SW 1271 (cell line): Measurements from ENCODE around the gene ENAH.

Experiments used
- DNase-seq, 2 experiments: peaks; one replicate each; lab custom pipeline; 2025; lab: John Stamatoyannopoulos, UW

The ENAH gene

DNA sequence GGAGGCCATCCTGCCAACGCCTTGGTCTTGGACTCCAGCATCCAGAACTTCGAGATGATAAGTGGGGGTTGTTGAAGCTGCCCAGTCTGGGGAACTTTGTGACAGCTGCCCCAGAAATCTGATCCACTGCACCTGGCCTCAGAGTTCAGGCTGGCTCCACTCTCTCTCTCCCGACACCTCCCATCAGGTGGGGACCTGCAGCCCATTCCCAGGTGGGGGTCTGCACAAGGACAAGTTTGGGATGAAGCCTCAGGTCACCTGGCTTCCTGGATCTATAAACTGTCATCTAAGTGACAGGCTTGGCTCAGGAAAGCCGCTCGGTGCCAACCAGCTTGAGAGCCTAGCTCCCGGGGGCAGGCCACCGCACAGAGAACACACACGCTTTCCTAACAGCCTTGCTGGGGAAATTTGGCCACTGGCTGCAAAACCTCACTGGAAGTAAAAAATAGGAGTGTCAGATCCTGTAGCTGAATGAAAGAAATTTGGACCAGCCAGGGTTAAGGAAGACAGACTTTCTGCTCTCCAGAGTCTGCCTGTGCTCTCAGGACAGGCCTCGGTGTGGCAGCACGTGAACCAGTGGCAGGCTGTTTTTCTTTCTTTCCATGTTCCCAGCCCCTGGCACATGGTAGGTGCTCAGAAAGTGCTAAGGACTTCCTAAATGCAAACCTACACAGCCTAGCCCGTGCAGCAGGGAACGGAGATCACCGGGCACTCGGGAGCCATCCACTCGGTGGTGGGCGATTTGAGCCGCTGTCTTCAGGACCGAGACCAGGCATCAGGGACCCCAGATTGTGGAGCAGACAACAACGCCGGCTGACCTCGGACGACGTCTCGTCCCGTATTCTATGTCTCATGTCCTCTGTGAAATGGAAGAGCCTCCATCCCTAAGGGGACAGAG is 182.5 kb downstream of the ENAH start:
- DNase-seq = no peak

DNA sequence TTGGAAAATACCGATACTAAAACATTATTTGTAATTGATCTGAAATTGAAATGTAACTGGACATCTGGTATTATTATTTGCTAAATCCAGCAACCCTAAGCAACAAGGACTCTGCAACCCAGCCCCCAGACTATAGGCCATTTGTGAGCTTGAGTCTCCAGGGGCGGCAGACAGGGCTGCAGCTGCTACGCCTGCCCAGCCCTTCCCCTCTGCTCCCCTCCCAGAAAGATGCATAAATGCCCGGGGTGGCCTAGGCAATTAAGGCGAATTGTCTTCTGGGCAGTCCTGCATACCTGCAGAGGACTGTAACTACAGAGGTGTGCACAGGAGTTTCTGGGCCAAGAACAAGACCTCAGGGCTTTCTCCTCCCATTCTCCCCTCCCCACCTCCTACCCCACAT is 183.9 kb downstream of the ENAH start:
- DNase-seq = no peak

DNA sequence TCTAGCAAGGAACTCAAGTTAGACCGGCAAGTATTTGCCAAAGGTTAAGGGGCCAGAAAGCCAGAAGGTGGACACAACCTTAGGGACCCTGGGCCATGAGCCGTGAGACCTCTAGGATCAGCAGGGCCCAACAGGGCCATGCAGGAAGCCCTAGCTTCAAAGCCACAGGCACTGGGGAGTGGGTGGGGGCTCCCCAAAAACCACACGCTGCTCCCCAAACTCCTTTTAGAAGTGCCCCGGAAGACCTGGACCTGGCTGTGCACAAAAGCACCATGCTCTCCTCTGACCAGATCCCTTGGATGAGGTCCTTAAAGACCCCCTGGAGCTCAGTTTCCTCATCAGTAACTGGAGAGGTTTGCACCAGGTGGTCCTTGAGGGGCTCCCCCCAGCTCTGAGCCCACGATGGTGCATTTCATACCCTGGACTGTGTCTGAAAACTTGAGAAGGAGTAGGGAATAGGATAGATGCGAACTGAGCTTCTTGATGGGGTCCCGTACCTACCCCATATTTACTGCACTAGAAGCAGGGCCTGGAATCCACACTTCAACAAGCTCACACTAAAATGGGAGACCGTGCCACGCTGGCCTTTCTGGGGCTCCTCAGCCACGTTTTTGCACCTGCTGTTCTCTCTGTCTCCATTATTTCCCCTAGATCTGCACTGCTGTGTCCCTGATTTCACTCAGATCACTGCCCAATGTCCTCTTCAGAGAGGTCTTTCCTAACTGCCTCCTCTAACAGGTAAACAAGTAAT is 184.5 kb downstream of the ENAH start:
- no peak for DNase-seq

DNA sequence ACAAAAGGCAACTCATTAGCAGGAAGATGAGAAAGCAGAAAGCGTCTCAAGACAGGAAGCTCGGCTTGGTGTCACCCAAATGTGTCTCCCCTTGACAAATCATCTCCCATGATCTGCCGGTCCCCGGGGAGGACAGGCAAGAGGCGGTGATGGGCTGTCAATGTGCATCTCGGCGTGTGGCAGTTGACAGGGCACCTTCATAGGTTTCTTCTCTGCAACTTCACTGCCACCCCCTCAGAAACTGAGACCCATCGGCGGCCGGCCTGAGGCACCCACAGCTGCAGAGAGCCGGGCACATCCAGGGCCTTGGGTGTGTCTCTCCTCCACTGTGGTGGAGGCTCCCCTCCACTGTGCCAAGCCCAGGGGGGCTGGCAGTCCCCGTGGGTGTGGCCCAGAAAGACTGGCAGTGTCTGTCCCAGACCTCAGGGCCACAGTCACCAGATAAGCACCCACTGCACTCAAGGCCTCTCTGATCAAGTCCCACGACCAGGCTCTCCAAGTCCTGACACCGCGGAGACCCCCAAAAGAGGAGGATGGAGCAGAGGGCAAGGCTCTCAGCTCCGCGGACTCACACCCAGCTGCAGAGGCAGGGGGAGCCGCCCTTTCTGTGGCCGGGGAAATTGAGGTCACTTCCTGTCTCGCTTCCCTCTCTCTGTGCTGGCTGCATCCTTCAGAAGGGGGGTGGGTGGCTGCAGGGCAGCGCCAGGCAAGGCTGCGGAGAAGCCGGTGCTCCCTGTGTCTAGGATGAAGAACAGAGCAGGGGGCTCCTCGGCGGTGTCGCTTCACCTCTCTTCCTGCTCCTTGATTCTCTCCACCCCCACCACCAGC is 185.5 kb downstream of the ENAH start:
- no peak for DNase-seq

DNA sequence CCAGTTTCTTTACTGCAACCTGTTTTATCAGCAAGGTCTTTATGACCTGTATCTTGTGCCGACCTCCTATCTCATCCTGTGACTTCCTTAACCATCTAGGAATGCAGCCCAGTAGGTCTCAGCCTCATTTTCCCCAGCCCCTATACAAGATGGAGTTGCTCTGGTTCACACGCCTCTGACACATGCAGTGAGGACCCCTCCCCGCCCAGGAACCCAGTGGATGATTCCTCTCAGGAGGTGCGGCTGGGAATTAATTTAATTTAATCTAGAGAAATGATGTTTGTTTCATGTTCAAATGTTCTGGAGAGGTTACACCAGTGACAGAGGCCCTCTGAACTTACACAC is 186.1 kb downstream of the ENAH start:
- no peak for DNase-seq

DNA sequence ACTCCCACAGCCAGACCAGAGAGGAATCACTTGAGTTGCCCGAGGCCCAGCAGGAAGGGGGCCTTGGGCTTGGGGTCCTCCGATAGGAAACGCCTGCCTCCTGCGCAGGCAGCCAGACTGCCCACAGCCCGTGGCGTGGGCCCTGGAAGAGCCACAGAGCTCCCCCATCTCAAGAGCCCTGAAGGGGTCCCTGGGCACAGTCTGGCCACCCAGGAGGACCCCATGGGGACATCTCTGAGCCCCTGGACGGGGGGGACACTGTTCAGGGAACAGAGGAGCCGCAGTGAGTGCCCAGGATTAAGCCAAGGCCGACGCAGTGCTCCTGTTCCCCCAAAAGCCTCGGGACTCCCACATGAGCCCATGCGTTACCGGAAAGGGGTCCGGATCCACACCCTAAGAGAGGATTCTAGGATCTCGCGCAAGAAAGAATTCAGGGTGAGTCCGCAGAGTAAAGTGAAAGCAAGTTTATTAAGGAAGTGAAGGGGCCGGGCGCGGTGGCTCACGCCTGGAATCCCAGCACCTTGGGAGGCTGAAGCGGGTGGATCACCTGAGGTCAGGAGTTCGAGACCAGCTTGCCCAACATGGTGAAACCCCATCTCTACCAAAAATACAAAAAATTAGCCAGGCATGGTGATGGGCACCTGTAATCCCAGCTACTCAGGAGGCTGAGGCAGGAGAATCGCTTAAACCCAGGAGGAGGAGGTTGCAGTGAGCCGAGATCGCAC is 187.0 kb downstream of the ENAH start:
- DNase-seq = no peak

DNA sequence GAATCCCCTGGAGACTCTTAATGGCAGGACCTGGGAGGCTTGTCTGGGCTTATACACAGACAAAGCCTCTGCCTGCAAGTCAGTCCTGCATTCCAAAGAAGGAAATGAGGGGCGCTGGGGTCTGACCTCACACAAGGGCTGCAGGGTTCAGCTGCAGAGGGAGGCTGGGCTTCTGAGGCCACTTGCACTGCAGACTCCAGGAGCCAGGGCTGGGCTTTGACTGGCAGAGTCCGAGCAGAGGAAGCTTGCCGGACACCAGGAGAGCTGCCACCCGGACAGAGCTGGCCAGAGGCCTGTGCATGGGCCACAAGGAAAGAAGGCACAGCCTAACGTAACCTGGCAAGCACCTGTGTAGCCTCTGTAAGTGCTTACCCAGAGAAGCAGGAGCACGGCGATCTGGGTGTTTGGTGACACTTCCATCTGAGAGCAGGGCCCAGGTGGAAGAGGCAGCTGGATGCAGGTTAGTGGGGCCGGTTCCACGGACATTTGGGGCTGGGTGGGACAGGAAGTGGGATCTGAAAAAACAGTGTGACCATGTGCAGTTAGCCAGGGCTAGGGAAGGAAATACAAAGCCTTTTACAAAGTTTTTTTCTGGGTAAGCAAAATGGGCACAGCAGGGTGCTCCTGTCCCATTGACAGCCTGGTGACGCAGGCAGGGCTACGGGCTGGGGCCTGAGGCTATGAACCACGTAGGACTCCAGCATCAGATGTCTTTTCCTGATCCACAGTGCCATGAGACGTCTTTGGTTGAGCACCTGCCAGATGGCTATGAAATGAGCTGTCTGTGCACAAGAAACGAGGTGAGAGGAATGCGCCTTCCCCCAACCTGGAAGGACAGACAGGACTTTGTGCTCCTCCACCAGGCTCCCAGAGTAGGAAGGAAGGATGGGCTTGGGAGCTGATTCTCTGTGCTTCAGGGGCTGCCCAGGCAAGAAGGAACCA is 187.8 kb downstream of the ENAH start:
- DNase-seq = no peak

DNA sequence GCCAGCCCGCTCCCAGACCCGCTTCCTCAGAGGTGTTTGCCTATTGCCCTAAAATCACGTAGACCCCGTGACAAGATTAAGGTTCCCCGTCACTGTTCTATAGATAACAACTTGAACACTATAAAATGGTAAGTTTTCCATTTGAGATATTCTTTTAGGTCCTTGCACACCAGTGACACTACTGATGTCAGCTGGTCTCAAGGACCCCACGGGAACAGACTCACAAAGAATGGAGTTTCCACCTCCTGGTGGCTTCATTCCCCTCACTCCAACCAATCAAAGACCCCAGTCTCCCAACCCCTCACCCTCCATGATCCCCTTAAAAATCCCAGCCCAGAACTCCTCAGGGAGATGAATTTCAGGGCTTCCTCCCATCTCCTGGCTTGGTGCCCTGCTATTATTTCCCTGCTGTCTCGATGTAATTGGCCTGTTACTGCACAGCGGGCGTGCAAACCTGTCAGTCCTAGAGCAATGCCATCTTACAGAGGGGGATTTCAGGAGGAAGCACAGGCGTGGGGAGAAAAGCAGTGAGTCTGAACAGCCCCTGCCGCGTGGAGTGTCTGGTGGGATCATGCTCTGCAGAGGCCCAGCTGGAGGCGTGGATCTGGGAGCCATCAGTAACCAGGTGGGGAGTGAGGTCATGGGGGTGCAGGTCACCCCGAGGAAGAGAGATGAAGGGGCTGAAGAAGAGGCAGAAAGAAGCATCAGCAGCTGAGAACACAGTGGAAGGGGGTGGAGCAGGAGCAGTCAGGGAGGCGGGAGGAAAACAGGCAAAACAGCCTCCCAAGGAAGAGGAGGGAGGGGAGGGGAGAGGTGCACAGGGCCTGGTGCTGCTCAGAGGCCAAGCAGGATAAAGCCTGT is 190.0 kb downstream of the ENAH start:
- DNase-seq = no peak

DNA sequence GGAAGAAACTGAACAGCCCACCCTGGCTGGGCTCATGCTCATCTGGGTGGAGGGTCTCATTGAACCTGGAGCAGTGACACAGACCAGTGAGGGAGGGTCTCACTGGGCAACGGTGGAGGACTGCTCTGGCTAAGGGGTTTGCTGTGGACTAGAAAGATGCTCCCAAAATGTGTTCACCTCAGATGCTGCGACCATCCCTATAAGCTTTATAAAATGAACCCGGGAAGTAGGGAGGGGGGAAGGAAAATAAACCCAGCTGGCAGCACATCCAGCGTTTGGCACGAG is 190.6 kb downstream of the ENAH start:
- no peak for DNase-seq

DNA sequence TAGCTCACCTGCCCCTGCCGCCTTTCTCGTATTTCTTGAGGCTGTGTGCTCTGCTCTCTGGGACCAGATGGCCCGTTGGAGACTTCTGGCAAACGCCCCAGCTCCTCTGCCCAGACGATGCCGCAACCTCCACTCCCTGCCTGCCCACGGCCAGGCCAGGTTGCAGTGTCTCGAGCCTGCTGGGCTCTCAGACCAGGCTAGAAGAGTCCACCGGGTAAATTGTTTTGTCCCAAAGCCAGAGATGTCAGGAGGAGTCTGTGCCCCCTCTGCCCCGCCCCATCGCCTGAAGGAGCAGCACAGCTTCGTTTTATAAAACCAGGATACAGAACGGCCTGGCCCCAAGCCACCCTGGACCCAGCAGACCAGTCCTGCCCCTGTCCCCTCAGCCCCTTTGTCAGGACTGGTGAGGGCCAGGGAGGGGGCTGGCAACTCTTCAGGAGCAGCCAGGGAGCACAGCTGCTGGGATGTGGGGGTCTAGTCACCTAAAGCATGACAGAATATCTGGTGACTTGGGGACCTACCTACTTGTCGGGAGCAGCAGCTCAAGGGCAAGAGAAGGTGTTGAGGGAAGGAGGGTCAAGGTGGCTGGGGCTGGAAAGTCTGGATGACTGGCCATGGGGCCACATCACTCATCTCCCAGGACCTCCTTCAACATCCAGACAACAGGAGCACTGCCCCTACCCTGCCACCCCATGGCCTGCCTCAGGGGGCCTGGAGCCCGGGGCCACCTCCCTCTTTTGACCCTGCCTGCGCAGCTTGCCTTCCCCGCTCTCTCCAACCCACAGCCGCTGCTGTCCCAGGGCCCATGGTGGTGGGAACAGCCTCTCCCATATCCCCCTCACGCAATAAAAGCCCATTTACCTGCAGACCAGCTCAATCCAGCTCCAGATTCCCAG is 191.1 kb downstream of the ENAH start:
- DNase-seq = no peak

DNA sequence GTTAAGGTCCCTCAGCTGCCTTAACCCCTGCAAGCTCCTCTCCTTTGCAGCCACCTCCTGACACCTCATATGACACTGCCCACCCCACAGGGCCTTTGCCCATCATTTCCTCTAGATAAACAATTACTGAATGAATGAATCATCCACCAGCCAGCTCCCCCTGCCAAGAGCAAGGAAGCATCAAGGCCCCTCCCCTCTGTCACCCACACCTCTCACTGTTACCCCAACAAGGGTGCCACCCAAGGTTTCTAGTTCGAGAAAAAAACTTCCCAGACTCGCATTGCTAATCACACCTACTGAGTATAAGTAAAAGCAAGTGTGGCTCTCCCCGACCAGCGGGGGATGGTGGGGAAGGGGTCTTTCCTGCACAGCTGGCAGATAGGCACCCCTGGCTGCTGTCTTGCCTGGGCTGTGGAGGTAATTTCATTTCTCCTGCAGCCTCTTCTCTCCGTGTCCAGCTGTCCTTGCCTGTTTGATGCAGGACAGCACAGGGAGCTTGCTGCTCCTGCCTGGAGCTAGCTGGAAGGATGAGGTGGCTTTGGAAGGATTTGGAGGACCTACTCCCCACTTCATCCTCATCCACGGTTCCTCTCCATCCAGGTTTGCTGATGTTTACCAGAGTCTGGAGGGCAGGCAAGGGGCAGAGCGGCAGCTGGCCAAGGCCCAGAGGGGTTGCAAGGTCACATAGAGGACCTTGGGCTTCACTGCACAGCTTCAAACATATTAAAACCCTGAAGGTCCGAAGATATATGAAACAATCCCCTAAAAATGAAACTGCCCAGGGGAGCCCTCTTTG is 192.0 kb downstream of the ENAH start:
- DNase-seq = no peak

DNA sequence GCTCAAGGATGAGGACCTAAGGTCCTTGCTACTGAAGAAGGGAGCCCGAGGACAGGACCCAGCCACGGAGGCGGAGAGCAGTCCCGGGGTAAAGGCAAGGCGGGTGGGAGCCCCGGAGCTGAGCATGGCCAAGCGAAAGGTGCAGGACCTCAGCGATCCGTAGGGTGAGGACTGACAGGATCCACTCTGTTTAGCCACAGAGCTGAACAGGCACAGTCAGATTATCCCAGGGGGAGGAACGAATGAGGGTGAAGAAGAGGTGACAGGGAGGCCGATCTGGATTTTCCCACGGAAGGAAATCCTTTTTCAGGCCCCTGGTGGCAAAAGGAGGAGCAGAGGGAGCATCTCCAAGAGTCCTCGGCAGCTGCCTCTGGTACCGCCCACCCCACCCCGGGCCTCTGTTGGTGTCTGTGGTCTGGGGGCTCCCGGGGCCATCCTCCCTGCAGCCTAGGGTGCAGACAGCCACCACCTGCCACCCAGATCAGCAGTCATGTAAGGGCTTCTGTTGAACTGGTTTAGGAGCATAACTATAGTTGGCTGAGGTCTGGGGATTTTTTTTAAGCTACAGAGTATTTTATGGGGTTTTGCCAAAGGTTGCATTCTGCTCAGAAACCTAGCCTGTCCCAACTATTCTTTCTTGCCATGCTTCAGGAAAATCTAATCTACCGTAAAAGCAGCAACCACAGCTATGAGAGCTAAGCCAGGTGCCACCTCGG is 192.7 kb downstream of the ENAH start:
- DNase-seq = no peak

DNA sequence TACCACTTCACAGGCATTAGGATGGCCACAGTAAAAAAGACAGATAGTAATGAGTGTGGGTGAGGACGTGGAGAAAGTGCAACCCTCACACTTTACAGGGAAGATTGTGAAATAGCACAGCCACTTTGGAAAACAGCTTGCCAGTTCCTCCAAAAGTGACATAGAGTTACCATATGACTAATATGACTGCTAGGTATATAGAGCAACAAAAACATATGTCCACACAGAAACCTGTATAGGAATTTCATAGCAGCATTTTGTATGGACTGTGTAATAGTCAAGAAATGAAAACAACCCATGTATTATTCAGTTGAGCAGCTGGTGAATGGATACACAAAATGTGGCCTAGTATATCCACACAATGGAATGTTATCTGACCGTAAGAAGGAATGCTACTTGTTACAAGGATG is 194.7 kb downstream of the ENAH start:
- no peak for DNase-seq

DNA sequence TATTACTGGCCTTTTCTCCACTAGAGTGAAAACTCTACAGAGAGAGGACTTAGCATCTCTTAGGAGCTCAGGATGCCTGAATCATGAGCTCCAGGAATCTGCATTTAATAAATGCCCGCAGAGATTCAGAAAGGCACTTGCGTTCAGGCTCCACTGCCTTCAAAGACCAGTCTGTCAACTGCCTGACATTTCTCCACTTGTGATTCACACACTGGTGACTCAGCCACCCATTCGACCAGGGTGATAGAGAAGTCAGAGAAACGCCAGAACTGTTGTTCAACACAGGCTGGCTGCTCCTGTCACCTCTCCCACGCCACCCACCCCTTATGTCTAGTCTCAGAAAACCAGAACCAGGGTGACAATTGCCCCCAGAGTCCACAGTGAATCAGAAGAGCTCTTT is 198.2 kb downstream of the ENAH start:
- DNase-seq = peak in 1 of 2 experiments; percentile 14

DNA sequence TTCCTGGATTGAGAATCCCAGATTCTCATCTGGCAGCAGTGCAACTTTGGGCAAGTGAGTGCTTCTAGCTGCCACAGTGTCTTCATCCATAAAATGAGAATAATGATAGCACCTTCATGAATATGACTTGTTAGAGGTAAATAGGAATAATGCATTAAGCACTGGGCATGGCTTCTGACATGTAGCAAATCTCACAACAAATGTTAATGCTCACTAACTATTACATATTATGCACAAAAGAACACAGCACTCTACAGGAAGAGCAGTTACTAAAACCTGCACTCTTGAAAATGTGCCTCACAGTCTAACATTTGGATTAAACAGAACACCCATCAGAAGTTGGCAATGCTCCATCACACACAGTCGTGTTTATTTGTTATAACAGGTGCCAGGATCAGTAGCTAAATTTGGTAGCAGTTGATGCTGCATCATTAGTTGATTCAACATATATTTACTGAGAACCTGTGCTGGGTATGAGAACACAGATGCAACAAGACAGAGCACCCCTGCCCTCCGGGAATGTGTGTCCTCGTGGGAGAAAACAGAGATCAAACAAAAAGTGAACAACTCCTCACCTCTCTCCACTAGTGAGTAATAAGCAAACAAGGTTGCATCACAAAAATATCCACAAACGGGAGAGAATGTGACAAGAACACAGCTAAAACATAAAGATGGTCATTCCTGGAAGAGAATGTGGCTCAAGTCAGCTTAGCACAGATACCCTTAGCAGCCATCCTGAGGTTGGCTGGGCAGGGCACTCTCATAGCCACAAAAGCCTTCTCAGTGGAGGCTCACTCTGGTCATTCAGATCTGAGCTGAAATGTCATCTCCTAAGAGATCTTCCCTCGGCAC is 198.9 kb downstream of the ENAH start:
- DNase-seq = no peak

DNA sequence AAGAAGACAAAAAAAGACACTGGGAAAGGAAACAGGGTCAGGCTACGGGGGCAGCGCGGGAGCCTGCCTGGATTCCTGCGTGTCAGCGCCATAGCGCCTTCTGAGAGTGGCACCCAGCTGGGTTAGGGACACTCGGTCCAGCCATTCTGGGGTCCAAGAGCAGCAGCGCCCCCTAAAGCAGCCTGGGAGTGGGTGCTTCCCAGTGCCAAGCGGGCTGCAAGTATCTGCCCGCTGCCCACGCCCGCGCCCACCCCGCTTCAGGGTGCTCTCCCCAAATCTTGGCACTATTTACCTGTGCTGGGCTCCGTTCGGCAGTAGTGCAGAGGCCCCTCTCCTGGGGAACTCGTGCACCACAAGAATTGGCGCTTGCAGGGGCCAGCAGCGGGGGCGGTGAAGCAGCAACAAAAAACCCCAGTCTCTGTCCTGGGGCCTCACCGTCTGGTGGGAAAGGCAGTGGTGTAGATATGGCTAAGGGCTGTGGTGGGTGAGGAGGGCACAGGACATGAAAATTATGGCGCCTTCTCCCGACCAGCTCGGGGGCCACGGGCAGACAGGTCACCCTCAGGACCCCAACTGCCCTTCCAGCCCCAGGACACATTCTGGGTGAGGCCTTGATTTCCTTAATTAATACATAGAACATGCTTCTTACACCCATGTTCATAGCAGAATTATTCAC is 200.9 kb downstream of the ENAH start:
- no peak for DNase-seq
